IMR-90 (cell line): Measurements from ENCODE around the gene DHRS3. TPM values are rescaled to one million over a fixed set of nuclear protein-coding genes. Genes with fewer than 3 reads are reported as not detected.

Experiments
- ATAC-seq: fragments of 200-7000 bp; cut with Tn5 transposase; 2 replicates; pipeline ENCODE4 v1.9.1; 2020; ENCODE audit warnings: low read depth, mild to moderate bottlenecking, moderate library complexity
- BruUV-seq: library from RNA; stranded (reverse); fragments of 400-500 nt; replicated peaks from 2 replicates; lab custom pipeline; 2021; lab: Mats Ljungman, UMichigan
- CTCF ChIA-PET: fragments of 300-600 bp; formaldehyde crosslinking; extraction: SDS; loops from one replicate; lab custom pipeline; 2021; ENCODE audit warnings: antibody characterized with exemption; lab: Yijun Ruan, JAX
- POLR2A ChIA-PET: fragments of 300-600 bp; sonication (Branson Sonifier 250); formaldehyde crosslinking; loops from one replicate; lab custom pipeline; 2022; ENCODE audit warnings: antibody characterized with exemption; ENCODE audit not compliant: unreplicated experiment; lab: Charles Lee
- DNase-seq: peaks from one replicate; pipeline ENCODE4 v3.0.0; 2013
- H2AFZ ChIP-seq: replicated peaks from 2 replicates; pipeline ENCODE3; 2013; ENCODE audit warnings: low read length, mild to moderate bottlenecking; ENCODE audit not compliant: poor library complexity
- H2AK5ac ChIP-seq: 2 replicates; pipeline ENCODE4 v1.6.1; 2013; ENCODE audit warnings: low read depth, low read length, inconsistent platforms
- H2AK9ac ChIP-seq: replicated peaks from 2 replicates; pipeline ENCODE3; 2013; ENCODE audit warnings: mild to moderate bottlenecking, low read depth, low read length, moderate library complexity; ENCODE audit not compliant: poor library complexity
- H2BK120ac ChIP-seq: 2 replicates; pipeline ENCODE4 v1.6.1; 2013; ENCODE audit warnings: low read depth, low read length, inconsistent platforms
- H2BK15ac ChIP-seq: 3 replicates; pipeline ENCODE4 v1.6.1; 2013; ENCODE audit warnings: low read depth, low read length, inconsistent platforms
- H2BK20ac ChIP-seq: 2 replicates; pipeline ENCODE4 v1.6.1; 2013; ENCODE audit warnings: low read depth, mild to moderate bottlenecking, inconsistent platforms, low read length, moderate library complexity
- H2BK5ac ChIP-seq: 2 replicates; pipeline ENCODE4 v1.6.1; 2013; ENCODE audit warnings: mild to moderate bottlenecking, low read depth, low read length, inconsistent platforms; ENCODE audit not compliant: poor library complexity, severe bottlenecking
- H3K14ac ChIP-seq: replicated peaks from 2 replicates; pipeline ENCODE4 v1.6.1; 2013; ENCODE audit warnings: low read depth, low read length, inconsistent platforms
- H3K18ac ChIP-seq: 2 replicates; pipeline ENCODE4 v1.6.1; 2013; ENCODE audit warnings: low read depth, low read length, control low read depth
- H3K23ac ChIP-seq: 2 replicates; pipeline ENCODE4 v1.6.1; 2013; ENCODE audit warnings: low read depth, low read length, inconsistent platforms
- H3K27ac ChIP-seq: 2 replicates; pipeline ENCODE4 v1.5.1; 2013; ENCODE audit warnings: mild to moderate bottlenecking, control low read depth, low read length; ENCODE audit not compliant: insufficient read depth
- H3K27me3 ChIP-seq: 2 replicates; pipeline ENCODE4 v1.6.1; 2013; ENCODE audit warnings: low read length; ENCODE audit not compliant: control insufficient read depth, insufficient read depth
- H3K36me3 ChIP-seq: 2 replicates; pipeline ENCODE4 v1.6.1; 2013; ENCODE audit warnings: low read length, mixed read lengths; ENCODE audit not compliant: control insufficient read depth, insufficient read depth
- H3K4ac ChIP-seq: 2 replicates; pipeline ENCODE4 v1.6.1; 2013; ENCODE audit warnings: low read depth, low read length, inconsistent platforms
- H3K4me1 ChIP-seq: 2 replicates; pipeline ENCODE4 v1.6.1; 2013; ENCODE audit warnings: low read length, mixed read lengths; ENCODE audit not compliant: control insufficient read depth, insufficient read depth
- H3K4me2 ChIP-seq: 2 replicates; pipeline ENCODE4 v1.6.1; 2013; ENCODE audit warnings: low read depth, mild to moderate bottlenecking, control low read depth, low read length, moderate library complexity
- H3K4me3 ChIP-seq: 2 replicates; pipeline ENCODE4 v1.5.1; 2013; ENCODE audit warnings: low read depth, mild to moderate bottlenecking, control low read depth, low read length, moderate library complexity; ENCODE audit not compliant: insufficient read depth
- H3K56ac ChIP-seq: 2 replicates; pipeline ENCODE4 v1.6.1; 2013; ENCODE audit warnings: low read length, inconsistent platforms; ENCODE audit not compliant: insufficient read depth; ENCODE audit errors: extremely low read depth
- H3K79me1 ChIP-seq, 2 experiments: 2 replicates each; pipeline ENCODE4 v1.6.1; 2013; ENCODE audit warnings: low read length in 2 of 2, inconsistent platforms in 1 of 2, low read depth in 1 of 2
- H3K9ac ChIP-seq: 2 replicates; pipeline ENCODE4 v1.6.1; 2013; ENCODE audit warnings: low read depth, low read length, control low read depth
- H3K9me1 ChIP-seq: 2 replicates; pipeline ENCODE4 v1.6.1; 2013; ENCODE audit warnings: low read length, inconsistent platforms; ENCODE audit not compliant: insufficient read depth
- H3K9me3 ChIP-seq: 2 replicates; pipeline ENCODE4 v1.6.1; 2013; ENCODE audit warnings: low read length; ENCODE audit not compliant: control insufficient read depth, insufficient read depth
- H4K20me1 ChIP-seq: 2 replicates; pipeline ENCODE4 v1.6.1; 2013; ENCODE audit warnings: low read length, inconsistent platforms; ENCODE audit not compliant: insufficient read depth
- H4K5ac ChIP-seq: 2 replicates; pipeline ENCODE4 v1.6.1; 2013; ENCODE audit warnings: mild to moderate bottlenecking, low read depth, low read length, control low read depth
- H4K8ac ChIP-seq, 2 experiments: 2 replicates each; pipeline ENCODE4 v1.6.1; 2013; ENCODE audit warnings: low read depth in 2 of 2, low read length in 2 of 2, control low read depth in 1 of 2, inconsistent platforms in 1 of 2
- H4K91ac ChIP-seq: 2 replicates; pipeline ENCODE4 v1.6.1; 2013; ENCODE audit warnings: low read depth, low read length, inconsistent platforms; ENCODE audit not compliant: insufficient read depth
- BHLHE40 ChIP-seq: fragments of 150-350 bp; IDR thresholded peaks from 2 replicates; pipeline ENCODE4 v1.6.1; 2016; ENCODE audit warnings: mild to moderate bottlenecking, low read depth, low read length
- CEBPB ChIP-seq: IDR thresholded peaks from 2 replicates; pipeline ENCODE4 v1.6.1; 2012; ENCODE audit warnings: low read depth, low read length, improper control_type of control experiment
- CHD1 ChIP-seq: IDR thresholded peaks from 2 replicates; pipeline ENCODE4 v1.6.1; 2012; ENCODE audit warnings: low read depth, low read length, improper control_type of control experiment
- CTCF ChIP-seq: conservative IDR thresholded peaks from 2 replicates; pipeline ENCODE4 v1.5.1; 2012; ENCODE audit warnings: mild to moderate bottlenecking, low read depth, low read length, improper control_type of control experiment
- ELK1 ChIP-seq: fragments of 150-350 bp; IDR thresholded peaks from 2 replicates; pipeline ENCODE4 v1.6.1; 2016; ENCODE audit warnings: low read depth, mild to moderate bottlenecking, low read length, moderate library complexity, borderline replicate concordance
- FOS ChIP-seq: fragments of 150-350 bp; IDR thresholded peaks from 2 replicates; pipeline ENCODE4 v1.6.1; 2016; ENCODE audit warnings: low read depth, low read length
- MAFK ChIP-seq: IDR thresholded peaks from 2 replicates; pipeline ENCODE4 v1.6.1; 2012; ENCODE audit warnings: low read depth, low read length, improper control_type of control experiment
- MAZ ChIP-seq: IDR thresholded peaks from 2 replicates; pipeline ENCODE4 v1.6.1; 2012; ENCODE audit warnings: low read depth, mild to moderate bottlenecking, low read length, improper control_type of control experiment, moderate library complexity, borderline replicate concordance
- MXI1 ChIP-seq: IDR thresholded peaks from 2 replicates; pipeline ENCODE4 v1.6.1; 2012; ENCODE audit warnings: low read depth, mild to moderate bottlenecking, low read length, moderate library complexity, borderline replicate concordance
- NFE2L2 ChIP-seq: fragments of 150-350 bp; IDR thresholded peaks from 2 replicates; pipeline ENCODE4 v1.6.1; 2016; ENCODE audit warnings: low read depth, mild to moderate bottlenecking, low read length
- POLR2A ChIP-seq: IDR thresholded peaks from 2 replicates; pipeline ENCODE4 v1.6.1; 2012; ENCODE audit warnings: mild to moderate bottlenecking, low read depth, low read length
- RAD21 ChIP-seq: IDR thresholded peaks from 2 replicates; pipeline ENCODE4 v1.6.1; 2012; ENCODE audit warnings: low read length, improper control_type of control experiment
- RCOR1 ChIP-seq: IDR thresholded peaks from 2 replicates; pipeline ENCODE4 v1.6.1; 2012; ENCODE audit warnings: mild to moderate bottlenecking, low read length, improper control_type of control experiment; ENCODE audit not compliant: insufficient replicate concordance
- RFX5 ChIP-seq: IDR thresholded peaks from 2 replicates; pipeline ENCODE4 v1.8.0; 2012; ENCODE audit warnings: low read depth, mild to moderate bottlenecking, low read length, moderate library complexity
- SMC3 ChIP-seq: fragments of 150-350 bp; IDR thresholded peaks from 2 replicates; pipeline ENCODE4 v1.6.1; 2016; ENCODE audit warnings: low read depth, mild to moderate bottlenecking, antibody characterized with exemption, low read length, moderate library complexity
- USF2 ChIP-seq: fragments of 150-350 bp; IDR thresholded peaks from 2 replicates; pipeline ENCODE4 v1.6.1; 2017; ENCODE audit warnings: mild to moderate bottlenecking, antibody characterized with exemption, low read length, low read depth
- WGBS, 2 experiments: methylation state at CpG; one replicate each; pipeline versions ENCODE4 v1.1.5 to v1.1.7; 2013; ENCODE audit warnings: missing lambda C conversion rate in 2 of 2; ENCODE audit not compliant: insufficient read length in 1 of 2; ENCODE audit errors: extremely low coverage in 2 of 2; 5-methylcytosine and 5-hydroxymethylcytosine counted together
- dilution Hi-C: fragments of 300-500 bp; cut with HindIII; formaldehyde crosslinking; loops from one replicate; pipeline ENCODE4 v1.14.3; 2018; ENCODE audit warnings: low sequenced_read_pairs; ENCODE audit not compliant: unreplicated experiment
- in situ Hi-C: fragments of 300-500 bp; cut with MboI; formaldehyde crosslinking; loops from 3 replicates; pipeline ENCODE4 v1.14.3; 2019; ENCODE audit warnings: low sequenced_read_pairs, inconsistent platforms, mixed read lengths
- intact Hi-C: fragments of 100-400 bp; cut with micrococcal nuclease; formaldehyde crosslinking; loops from 2 replicates; pipeline ENCODE4 v1.10.0; 2022
- polyA plus RNA-seq, 3 experiments: library from polyadenylated mRNA; depleted of rRNA; stranded (reverse); fragments of >200 nt; gene quantifications; 2 replicates each; pipeline ENCODE4 v1.2.3, GENCODE V29; 2012; ENCODE audit warnings: low replicate concordance in 1 of 3
- total RNA-seq: library from RNA; depleted of rRNA; stranded (reverse); fragments of >200 nt; gene quantifications from 2 replicates; pipeline ENCODE4 v1.2.3, GENCODE V29; 2012

DHRS3 gene
- total and polyA plus RNA-seq, 2 of the 4 experiments (the other 2 are of a cell fraction): 11.2 to 14.5 TPM

- Histone ChIP-seq H2BK15ac (no peak overlapping the region), H2AK5ac (no peak overlapping the region), H3K4me1 (peaks cover 2% of the 10 kb centered on the region; the same call in 1 of the 2 replicates), H3K4me2 (no peak overlapping the region), H3K14ac (no peak overlapping the region), H3K79me1 (no peaks in the 10 kb centered on the region), H2BK20ac (no peak overlapping the region), H3K18ac (no peak overlapping the region), H4K91ac (no peak overlapping the region), H3K27ac (no peak overlapping the region), H4K8ac (no peak overlapping the region), H3K9me1 (no peaks in the 10 kb centered on the region), H2BK120ac (no peak overlapping the region), H3K9ac (no peak overlapping the region), H3K23ac (no peak overlapping the region), H2AFZ (no peak overlapping the region), H3K4ac (no peak overlapping the region), H3K9me3 (no peaks in the 10 kb centered on the region), H4K5ac (no peak overlapping the region), H3K56ac (no peak overlapping the region), H3K27me3 (peaks cover 42% of the 10 kb centered on the region), H3K36me3 (no peaks in the 10 kb centered on the region), H4K20me1 (no peaks in the 10 kb centered on the region), H2BK5ac (no peak overlapping the region), H3K4me3 (no peak overlapping the region), H2AK9ac (no peak overlapping the region)
- DNase-seq: no peak
- ATAC-seq: no peak
- in situ Hi-C loops (no loop called here), intact Hi-C loops (no loop called here), dilution Hi-C loops (no loop called here)
- TF ChIP-seq FOS: no peak
- no peak for TF ChIP-seq CTCF
- no peak for TF ChIP-seq MAZ
- TF ChIP-seq CEBPB: no peak
- TF ChIP-seq CHD1: no peak
- no peak for TF ChIP-seq USF2
- no peak for TF ChIP-seq NFE2L2
- no peak for TF ChIP-seq MXI1
- no peak for TF ChIP-seq MAFK
- TF ChIP-seq RAD21: no peak
- TF ChIP-seq ELK1: no peak
- TF ChIP-seq RCOR1: no peak
- TF ChIP-seq POLR2A: no peak
- no peak for TF ChIP-seq SMC3
- TF ChIP-seq RFX5: no peak
- TF ChIP-seq BHLHE40: no peak
- WGBS, 2 experiments: 90% methylated on average over 3 of the region's 8 CpGs; no CpG with 5 or more reads in 1 of the 2 experiments
- POLR2A ChIA-PET: interaction anchor here (0.8 kb wide), 1 partner anchor 10 kb away, joined by 3 read pairs; no protein-coding TSS in a partner anchor
- CTCF ChIA-PET: interaction anchor here (0.6 kb wide), 1 partner anchor 12 kb away, joined by 3 read pairs; the partner anchor contains the start of gene AADACL4
- BruUV-seq: no TSS peak
Measured at GRCh38 chr1:12631571-12631970, 13.6 kb upstream of the DHRS3 start.
